ENCODE data around the gene SLC13A2.

Gene SLC13A2

DNA sequence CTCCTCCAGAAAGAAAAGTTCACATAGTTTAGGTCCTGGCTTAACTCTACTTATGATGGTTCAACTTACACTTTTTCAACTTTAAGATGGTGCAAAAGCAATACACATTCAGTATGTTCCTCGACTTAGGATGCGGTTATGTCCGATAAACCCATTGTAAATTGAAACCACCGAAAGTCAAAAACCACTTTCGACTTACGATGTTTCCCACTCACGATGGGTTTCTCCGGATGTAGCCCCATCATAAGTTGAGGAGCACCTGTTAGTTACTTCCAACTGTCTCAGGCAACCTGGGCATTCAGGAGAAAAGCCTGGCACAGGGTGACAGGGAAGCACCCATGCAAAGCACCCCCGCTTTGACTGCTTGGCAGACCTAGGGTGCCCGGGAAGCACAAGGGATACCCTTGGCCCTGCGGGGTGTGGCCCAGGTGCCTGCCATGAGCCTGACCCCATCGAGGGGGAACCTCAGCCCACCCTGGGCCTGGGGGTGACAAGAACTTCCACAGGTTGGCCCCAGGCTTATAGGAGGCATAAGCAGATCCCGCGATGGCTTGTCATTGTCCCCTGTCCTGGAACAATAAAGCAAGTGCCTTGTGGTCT is 65.0 kb downstream of the SLC13A2 start:
- DNase-seq: no peak

GRCh38 chr17:28540231-28540630 is 66.8 kb downstream of the SLC13A2 start:
- no peak for DNase-seq

- no peak for DNase-seq
Measured at GRCh38 chr17:28541439-28541838, 68.0 kb downstream of the SLC13A2 start.

DNA sequence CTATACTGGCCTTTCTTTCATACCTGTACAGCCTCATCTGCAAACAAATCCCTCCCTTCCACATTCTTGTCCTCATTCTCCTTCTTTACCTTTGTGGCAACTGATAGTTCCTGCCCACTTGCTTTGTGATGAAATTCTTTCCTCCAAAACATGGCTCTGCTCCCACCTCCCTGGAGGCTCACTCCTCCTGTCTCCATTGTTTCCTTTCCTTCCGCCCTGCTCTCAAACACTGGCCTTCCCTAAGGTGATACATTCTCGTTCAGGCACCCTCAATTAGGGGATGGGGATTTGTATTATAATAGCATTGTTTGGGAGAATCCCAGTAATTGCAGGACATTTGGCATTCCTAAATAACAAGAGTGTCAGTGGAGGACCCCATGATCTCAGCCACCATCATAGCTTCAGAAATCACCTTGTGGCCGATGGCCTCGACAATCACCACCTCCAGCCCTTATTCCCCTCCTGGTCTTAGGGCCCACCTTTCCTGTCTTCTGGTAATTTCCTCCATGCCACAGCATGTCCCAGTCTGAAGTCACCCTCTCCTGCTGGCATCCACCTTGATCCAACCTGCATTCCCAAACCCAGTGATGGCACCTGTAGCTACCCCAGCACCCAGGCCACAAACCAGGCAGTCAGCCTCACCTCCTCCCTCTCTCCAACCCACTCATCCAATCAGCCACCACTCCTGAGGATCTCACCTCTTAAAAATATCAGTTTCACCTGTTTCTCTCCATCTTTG is 71.1 kb downstream of the SLC13A2 start:
- DNase-seq: no peak

GRCh38 chr17:28545141-28545503 is 71.7 kb downstream of the SLC13A2 start:
- DNase-seq: no peak

GRCh38 chr17:28545787-28546415 is 72.5 kb downstream of the SLC13A2 start:
- DNase-seq: no peak

- no peak for DNase-seq
Measured at GRCh38 chr17:28547096-28547622, 73.7 kb downstream of the SLC13A2 start.

Measured in activated CD4-positive, alpha-beta T cell treated with anti-CD3 and anti-CD28 coated beads for 48 hours (primary cell).